CD14-positive monocyte (primary cell): ENCODE data around the gene WDR4. TPM values are rescaled to one million over a fixed set of nuclear protein-coding genes. Genes with fewer than 3 reads are reported as not detected.

Experiments used
- DNase-seq, 3 donors: peaks; one replicate each; pipeline ENCODE4 v3.0.0-alpha.2; 2011 to 2022
- H2AFZ ChIP-seq: 2 replicates; pipeline ENCODE4 v1.6.0; 2012; ENCODE audit warnings: mild to moderate bottlenecking, low read depth, low read length, inconsistent platforms; ENCODE audit not compliant: insufficient read depth, poor library complexity, severe bottlenecking
- H3K27ac ChIP-seq, 2 donors: 1 replicate in 1 of 2; 2 replicates in 1 of 2; pipeline ENCODE4 v1.5.1; 2012 to 2013; ENCODE audit warnings: low read length in 2 of 2, control low read depth in 1 of 2, inconsistent platforms in 1 of 2, low read depth in 1 of 2, mild to moderate bottlenecking in 1 of 2
- H3K27me3 ChIP-seq, 2 donors: one replicate each; pipeline versions ENCODE4 v1.6.0 to v1.6.1; 2011 to 2013; ENCODE audit warnings: low read length in 2 of 2; ENCODE audit not compliant: control insufficient read depth in 2 of 2, insufficient read depth in 2 of 2
- H3K36me3 ChIP-seq, 2 donors: replicated peaks in 1 of 2; 1 replicate in 1 of 2; 2 replicates in 1 of 2; pipeline versions ENCODE4 v1.5.1 to v1.6.1; 2012 to 2013; ENCODE audit warnings: low read length in 2 of 2, control low read depth in 1 of 2, inconsistent platforms in 1 of 2, mild to moderate bottlenecking in 1 of 2; ENCODE audit not compliant: insufficient read depth in 2 of 2, control insufficient read depth in 1 of 2
- H3K4me1 ChIP-seq, 2 donors: 1 replicate in 1 of 2; 2 replicates in 1 of 2; pipeline versions ENCODE4 v1.5.1 to v1.6.1; 2012 to 2013; ENCODE audit warnings: low read length in 2 of 2, control low read depth in 1 of 2, inconsistent platforms in 1 of 2, mild to moderate bottlenecking in 1 of 2, moderate library complexity in 1 of 2; ENCODE audit not compliant: insufficient read depth in 2 of 2, control insufficient read depth in 1 of 2
- H3K4me2 ChIP-seq: replicated peaks from 2 replicates; pipeline ENCODE3; 2012; ENCODE audit warnings: low read length, moderate library complexity, mild to moderate bottlenecking; ENCODE audit not compliant: poor library complexity, severe bottlenecking; ENCODE audit errors: extremely low read depth
- H3K4me3 ChIP-seq, 3 experiments: fragments of 200-600 bp in 1 of 3; sonication (generic) in 1 of 3; replicated peaks in 1 of 3; 1 replicate in 2 of 3; 2 replicates in 1 of 3; pipeline ENCODE4 v1.5.1; 2011 to 2013; ENCODE audit warnings: low read length in 3 of 3, mild to moderate bottlenecking in 3 of 3, control low read depth in 2 of 3, low read depth in 2 of 3, inconsistent platforms in 1 of 3, moderate library complexity in 1 of 3
- H3K79me2 ChIP-seq: 2 replicates; pipeline ENCODE4 v1.6.0; 2012; ENCODE audit warnings: mild to moderate bottlenecking, control low read depth, inconsistent platforms, low read length, moderate library complexity; ENCODE audit not compliant: insufficient read depth
- H3K9ac ChIP-seq: 2 replicates; pipeline ENCODE4 v1.6.0; 2017; ENCODE audit warnings: low read length, mild to moderate bottlenecking; ENCODE audit not compliant: insufficient read depth, poor library complexity, severe bottlenecking
- H3K9me3 ChIP-seq, 2 donors: replicated peaks in 1 of 2; 1 replicate in 1 of 2; 2 replicates in 1 of 2; pipeline versions ENCODE4 v1.5.1 to v1.6.1; 2012 to 2013; ENCODE audit warnings: low read length in 2 of 2, control low read depth in 1 of 2; ENCODE audit not compliant: control insufficient read depth in 1 of 2, insufficient read depth in 1 of 2
- H4K20me1 ChIP-seq: 2 replicates; pipeline ENCODE4 v1.6.0; 2012; ENCODE audit warnings: mild to moderate bottlenecking, low read length, control low read depth, moderate library complexity; ENCODE audit not compliant: insufficient read depth
- H3K27ac Mint-ChIP-seq, 7 donors: one replicate each; pipeline ENCODE4 v1.8.0; 2020; ENCODE audit warnings: mild to moderate bottlenecking in 7 of 7, mixed read lengths in 7 of 7, moderate library complexity in 6 of 7, inconsistent platforms in 2 of 7
- H3K27me3 Mint-ChIP-seq, 3 donors: one replicate each; pipeline ENCODE4 v1.8.0; 2021 to 2022; ENCODE audit warnings: low read depth in 3 of 3, mild to moderate bottlenecking in 3 of 3, mixed read lengths in 3 of 3, moderate library complexity in 3 of 3, inconsistent platforms in 1 of 3
- H3K36me3 Mint-ChIP-seq, 2 donors: one replicate each; pipeline ENCODE4 v1.8.0; 2020; ENCODE audit warnings: mixed read lengths in 2 of 2, inconsistent platforms in 1 of 2, mild to moderate bottlenecking in 1 of 2
- H3K4me1 Mint-ChIP-seq: one replicate; pipeline ENCODE4 v1.8.0; 2020; ENCODE audit warnings: mild to moderate bottlenecking, mixed read lengths
- H3K4me3 Mint-ChIP-seq, 2 donors: one replicate each; pipeline ENCODE4 v1.8.0; 2020; ENCODE audit warnings: mild to moderate bottlenecking in 2 of 2, mixed read lengths in 2 of 2, moderate library complexity in 1 of 2
- H3K9me3 Mint-ChIP-seq, 7 donors: one replicate each; pipeline ENCODE4 v1.8.0; 2020 to 2022; ENCODE audit warnings: mixed read lengths in 7 of 7, mild to moderate bottlenecking in 6 of 7, moderate library complexity in 6 of 7, inconsistent platforms in 2 of 7
- WGBS: methylation state at CpG from one replicate; pipeline ENCODE4 v1.1.5; 2013; ENCODE audit warnings: missing lambda C conversion rate; ENCODE audit not compliant: insufficient coverage; 5-methylcytosine and 5-hydroxymethylcytosine counted together
- intact Hi-C, 2 donors: fragments of 100-400 bp; cut with micrococcal nuclease; formaldehyde crosslinking; loops; one replicate each; pipeline versions ENCODE4 v1.15.0 to v1.15.1; 2023
- polyA plus RNA-seq, 3 donors: library from polyadenylated mRNA; depleted of rRNA in 1 of 3; unstranded in 2 of 3; stranded (reverse) in 1 of 3; fragments of 300-500 nt in 2 of 3; fragments of >200 nt in 1 of 3; fragmentation: Illumina TruSeq in 2 of 3; gene quantifications; 1 replicate in 2 of 3; 2 replicates in 1 of 3; pipeline ENCODE4 v1.2.3, GENCODE V29; 2012 to 2021
- TF ChIP-seq, protein P1 (sequence below): fragments of 200-600 bp; IDR thresholded peaks from one replicate; pipeline ENCODE4 v1.8.0; 2022; ENCODE audit warnings: antibody characterized with exemption, mild to moderate bottlenecking

WDR4 gene
- polyA plus RNA-seq, 3 donors, result 2.9 to 7.0 (median 3.6) TPM

DNA sequence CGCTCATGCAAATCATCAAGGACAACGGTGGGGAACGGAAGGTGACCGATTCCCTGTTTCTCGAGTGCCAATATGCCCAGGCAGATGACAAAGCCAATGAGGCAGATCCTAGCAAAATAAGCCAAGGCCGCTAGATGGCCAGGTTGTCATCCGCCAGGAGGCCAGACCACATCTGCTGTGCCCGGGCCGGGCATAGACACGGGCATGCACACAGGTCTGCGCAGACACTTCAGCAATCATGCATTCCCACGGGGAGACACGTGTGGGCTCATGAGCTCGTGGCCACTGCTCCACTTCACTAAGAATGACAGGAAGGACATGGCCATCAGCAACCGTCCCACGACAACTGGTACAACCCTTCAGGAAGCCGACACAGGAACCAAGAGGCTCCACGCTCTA lies 23.4 kb downstream of the WDR4 start:
- Histone ChIP-seq H3K4me2 (no peak overlapping the region), H3K4me3 (no peak overlapping the region), H3K9me3 (no peaks in the 10 kb centered on the region), H2AFZ (no peak overlapping the region), H4K20me1 (no peaks in the 10 kb centered on the region), H3K9ac (no peak overlapping the region), H3K36me3 (peaks cover 96 to 100% of the 10 kb centered on the region in 2 donors), H3K27me3 (no peaks in the 10 kb centered on the region), H3K27ac (no peak overlapping the region), H3K79me2 (no peaks in the 10 kb centered on the region), H3K4me1 (no peaks in the 10 kb centered on the region)
- TF ChIP-seq, protein P1, sequence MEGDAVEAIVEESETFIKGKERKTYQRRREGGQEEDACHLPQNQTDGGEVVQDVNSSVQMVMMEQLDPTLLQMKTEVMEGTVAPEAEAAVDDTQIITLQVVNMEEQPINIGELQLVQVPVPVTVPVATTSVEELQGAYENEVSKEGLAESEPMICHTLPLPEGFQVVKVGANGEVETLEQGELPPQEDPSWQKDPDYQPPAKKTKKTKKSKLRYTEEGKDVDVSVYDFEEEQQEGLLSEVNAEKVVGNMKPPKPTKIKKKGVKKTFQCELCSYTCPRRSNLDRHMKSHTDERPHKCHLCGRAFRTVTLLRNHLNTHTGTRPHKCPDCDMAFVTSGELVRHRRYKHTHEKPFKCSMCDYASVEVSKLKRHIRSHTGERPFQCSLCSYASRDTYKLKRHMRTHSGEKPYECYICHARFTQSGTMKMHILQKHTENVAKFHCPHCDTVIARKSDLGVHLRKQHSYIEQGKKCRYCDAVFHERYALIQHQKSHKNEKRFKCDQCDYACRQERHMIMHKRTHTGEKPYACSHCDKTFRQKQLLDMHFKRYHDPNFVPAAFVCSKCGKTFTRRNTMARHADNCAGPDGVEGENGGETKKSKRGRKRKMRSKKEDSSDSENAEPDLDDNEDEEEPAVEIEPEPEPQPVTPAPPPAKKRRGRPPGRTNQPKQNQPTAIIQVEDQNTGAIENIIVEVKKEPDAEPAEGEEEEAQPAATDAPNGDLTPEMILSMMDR, result no peak
- Mint-ChIP-seq H3K4me1 (no peaks in the 10 kb centered on the region), H3K36me3 (peaks cover 80 to 98% of the 10 kb centered on the region in 2 donors), H3K27ac (no peak overlapping the region), H3K27me3 (peaks cover 0 to under 1% (median 0%) of the 10 kb centered on the region in 3 donors), H3K4me3 (no peak overlapping the region), H3K9me3 (no peaks in the 10 kb centered on the region)
- WGBS, result 87% methylated on average over 14 of the region's 18 CpGs
- DNase-seq, result no peak
- intact Hi-C loops, result no loop called here

DNA sequence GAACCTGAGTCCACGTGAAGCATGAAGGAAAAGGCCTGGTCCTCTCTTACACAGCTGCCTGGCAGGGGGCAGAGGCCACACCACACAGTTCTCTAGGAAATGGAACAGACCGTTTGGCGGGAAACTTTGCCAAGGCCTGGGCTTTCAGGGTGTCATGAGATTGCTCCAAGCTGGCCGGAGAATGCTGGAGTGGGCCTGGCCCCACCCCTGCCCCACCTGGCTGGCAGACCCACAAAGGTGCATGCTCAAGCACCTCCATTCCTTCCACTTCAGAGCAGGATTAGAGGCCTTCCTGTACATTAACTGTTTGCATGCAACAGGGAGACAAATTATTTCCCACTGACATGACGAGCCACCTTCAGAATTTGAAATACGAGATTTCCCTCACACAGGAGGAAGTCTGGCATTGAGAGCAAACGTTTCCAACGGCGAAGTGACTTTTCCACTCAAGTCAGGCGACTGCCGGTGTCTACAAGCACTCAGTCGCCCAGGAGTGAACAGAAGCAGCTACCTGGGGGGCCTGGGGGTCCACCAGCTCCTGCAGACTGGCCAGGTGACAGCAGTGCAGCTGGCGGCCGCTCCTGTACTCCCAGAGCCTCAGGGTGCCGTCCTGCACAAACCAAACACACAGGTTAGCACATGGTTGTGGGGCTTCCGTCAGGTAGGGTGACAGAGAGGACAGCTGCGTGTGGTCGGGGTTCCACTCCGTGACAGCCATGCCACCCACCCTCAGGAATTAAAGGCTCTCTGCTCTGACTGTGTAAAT lies 24.0 kb downstream of the WDR4 start:
- no peak overlapping the region for H3K4me2 ChIP-seq
- no peak for DNase-seq
- Mint-ChIP-seq H3K36me3 (peaks cover 79 to 98% of the 10 kb centered on the region in 2 donors), H3K9me3 (no peaks in the 10 kb centered on the region), H3K27me3 (no peaks in the 10 kb centered on the region), H3K4me1 (no peaks in the 10 kb centered on the region), H3K4me3 (no peak overlapping the region), H3K27ac (no peak overlapping the region)
- H3K27ac ChIP-seq, result no peak overlapping the region
- TF ChIP-seq, protein P1, result no peak
- H3K9me3 ChIP-seq, result no peaks in the 10 kb centered on the region
- peaks cover 93 to 100% of the 10 kb centered on the region in 2 donors for H3K36me3 ChIP-seq
- H3K4me3 ChIP-seq, result no peak overlapping the region
- no peaks in the 10 kb centered on the region for H3K4me1 ChIP-seq
- H4K20me1 ChIP-seq, result no peaks in the 10 kb centered on the region
- intact Hi-C loops, result no loop called here
- H3K9ac ChIP-seq, result no peak overlapping the region
- H3K79me2 ChIP-seq, result no peaks in the 10 kb centered on the region
- WGBS, result 91% methylated on average over 18 of the region's 19 CpGs
- no peak overlapping the region for H2AFZ ChIP-seq
- no peaks in the 10 kb centered on the region for H3K27me3 ChIP-seq
